Measurements from ENCODE around the gene KRT78. TPM values are rescaled to one million over a fixed set of nuclear protein-coding genes. Genes with fewer than 3 reads are reported as not detected.
"Not testable (repeated sequence)": the region's sequence is repeated elsewhere in the genome, so short reads cannot be mapped to it uniquely, and the experiment has no call there.

The KRT78 gene
- total RNA-seq, 1 donor from 2014 or later: not detected

GRCh38 chr12:52797529-52797894 lies 51.3 kb downstream of the KRT78 start:
- Mint-ChIP-seq H3K4me3 (no peak overlapping the region), H3K4me1 (peaks cover 3% of the 10 kb centered on the region), H3K27ac (no peak overlapping the region), H3K9me3 (no peaks in the 10 kb centered on the region), H3K27me3 (ENCODE audit: low read depth) (peaks cover 38% of the 10 kb centered on the region), H3K36me3 (no peaks in the 10 kb centered on the region)
- TF ChIP-seq CTCF (IDR thresholded peaks at IDR 0.05; ENCODE audit: unreplicated experiment): no peak
- DNase-seq (ENCODE audit: low spot score in 2 of 2, unreplicated experiment in 2 of 2): no peak

DNA sequence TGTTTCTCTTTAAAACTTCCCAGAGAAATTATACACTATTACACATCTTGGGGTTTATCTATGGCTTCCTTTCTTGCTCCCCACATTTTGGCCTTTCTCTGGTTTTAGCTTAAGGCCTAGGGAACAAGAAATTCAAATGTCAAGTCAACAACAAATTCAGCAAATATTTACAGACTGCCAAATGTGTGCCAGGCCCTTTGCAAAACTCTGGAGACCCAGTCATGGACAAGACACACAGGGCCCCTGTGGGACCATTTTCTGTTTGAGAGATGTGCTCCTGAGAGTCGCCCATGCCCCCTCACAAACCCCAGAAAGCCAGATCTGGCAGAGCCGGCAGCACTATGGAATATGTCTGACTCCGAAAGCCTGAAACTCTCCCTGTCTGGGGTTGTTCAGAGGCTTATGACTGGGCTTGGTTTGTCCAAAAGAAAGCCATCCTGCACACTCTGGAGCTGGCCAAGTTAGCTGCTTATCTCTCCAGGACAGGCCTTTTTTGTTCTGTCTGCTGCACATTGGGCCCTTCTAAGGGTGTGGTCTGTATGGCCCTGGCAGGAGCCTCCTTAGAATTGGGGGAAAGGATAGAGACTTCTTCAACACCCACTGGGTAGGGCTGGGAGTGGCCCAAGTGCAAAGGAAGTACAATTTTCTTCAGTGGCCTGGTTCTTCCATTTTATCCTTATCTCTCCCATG lies 51.8 kb downstream of the KRT78 start:
- no peak for DNase-seq (ENCODE audit: low spot score in 2 of 2, unreplicated experiment in 2 of 2)
- no peak overlapping the region for H3K27ac Mint-ChIP-seq
- no peaks in the 10 kb centered on the region for H3K9me3 Mint-ChIP-seq
- peaks cover 3% of the 10 kb centered on the region for H3K4me1 Mint-ChIP-seq
- peaks cover 38% of the 10 kb centered on the region for H3K27me3 Mint-ChIP-seq (ENCODE audit: low read depth)
- no peaks in the 10 kb centered on the region for H3K36me3 Mint-ChIP-seq
- no peak for TF ChIP-seq CTCF (IDR thresholded peaks at IDR 0.05; ENCODE audit: unreplicated experiment)
- H3K4me3 Mint-ChIP-seq: no peak overlapping the region

DNA sequence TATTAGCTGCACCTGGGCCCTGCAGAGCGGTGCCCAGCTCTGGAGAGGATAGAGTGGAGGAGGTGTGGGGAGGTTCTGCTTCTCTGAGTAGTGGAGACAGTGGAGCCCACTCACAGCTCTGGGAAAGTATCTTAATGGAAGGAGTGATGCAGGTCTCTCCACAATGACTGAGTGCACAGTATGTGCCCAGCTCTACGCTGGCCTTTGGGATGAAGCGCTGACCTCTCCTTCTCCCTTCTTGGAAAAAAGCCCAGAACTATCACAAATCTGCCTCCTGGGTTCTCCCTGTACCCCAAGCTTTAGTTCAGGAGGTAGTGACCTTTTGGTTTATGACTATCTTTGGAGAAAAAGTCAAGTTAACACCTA lies 52.4 kb downstream of the KRT78 start:
- H3K27me3 Mint-ChIP-seq (ENCODE audit: low read depth): peaks cover 42% of the 10 kb centered on the region

DNA sequence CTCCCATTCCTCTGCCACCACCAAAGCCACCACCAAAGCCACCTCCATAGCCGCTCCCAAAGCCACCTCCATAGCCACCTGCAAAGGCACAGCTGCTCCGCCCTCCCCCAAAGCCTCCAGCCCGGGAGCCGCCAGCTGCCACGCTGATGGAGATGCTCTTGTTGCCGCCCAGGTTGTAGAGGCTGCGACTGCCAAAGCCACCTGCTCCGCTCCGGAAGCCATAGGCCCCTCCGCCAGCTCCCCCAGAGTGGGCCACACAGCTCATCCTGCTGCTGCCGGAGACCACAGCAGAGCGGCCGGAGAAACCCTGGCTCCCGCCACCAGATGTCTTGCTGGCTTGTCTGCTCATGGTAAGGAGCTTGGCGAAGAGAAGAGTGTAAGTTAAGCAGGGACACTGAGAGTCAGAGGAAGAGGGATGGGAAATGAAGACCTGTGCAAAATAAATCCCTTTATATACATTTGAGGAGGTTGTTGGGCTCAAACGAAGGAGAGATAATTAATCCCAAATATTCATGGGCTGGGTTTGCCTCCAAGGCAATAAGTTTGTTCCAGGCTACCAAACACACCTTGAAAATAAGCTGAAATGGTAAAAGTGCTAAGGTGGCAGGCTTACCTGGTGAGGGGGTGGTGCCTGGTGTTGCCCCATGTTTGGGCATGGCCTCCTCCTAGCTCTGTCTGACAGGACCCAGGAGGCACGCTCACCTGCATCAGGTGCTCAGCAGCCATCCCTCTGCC lies 52.9 kb downstream of the KRT78 start, which contains the start of gene KRT3:
KRT3 (minus strand) TSS at position 424 of the 735 bp plus-strand sequence; CDS start at position 349, 75 bp downstream.
- Mint-ChIP-seq H3K27me3 (ENCODE audit: low read depth) (peaks cover 42% of the 10 kb centered on the region), H3K4me3 (no peak within 1 kb of the TSS), H3K27ac (no peak within 1 kb of the TSS), H3K9me3 (no peaks in the 10 kb centered on the region), H3K36me3 (no peaks in the 10 kb centered on the region), H3K4me1 (peaks cover 2% of the 10 kb centered on the region)
- no peak for DNase-seq (ENCODE audit: low spot score in 2 of 2, unreplicated experiment in 2 of 2)
- TF ChIP-seq CTCF (IDR thresholded peaks at IDR 0.05; ENCODE audit: unreplicated experiment): no peak

More for the DNA sequence above, 52.4 kb downstream of the KRT78 start:
- TF ChIP-seq CTCF (IDR thresholded peaks at IDR 0.05; ENCODE audit: unreplicated experiment): no peak
- Mint-ChIP-seq H3K4me3 (no peak overlapping the region), H3K9me3 (no peaks in the 10 kb centered on the region), H3K36me3 (no peaks in the 10 kb centered on the region), H3K4me1 (peaks cover 3% of the 10 kb centered on the region), H3K27ac (no peak overlapping the region)
- no peak for DNase-seq (ENCODE audit: low spot score in 2 of 2, unreplicated experiment in 2 of 2)

DNA sequence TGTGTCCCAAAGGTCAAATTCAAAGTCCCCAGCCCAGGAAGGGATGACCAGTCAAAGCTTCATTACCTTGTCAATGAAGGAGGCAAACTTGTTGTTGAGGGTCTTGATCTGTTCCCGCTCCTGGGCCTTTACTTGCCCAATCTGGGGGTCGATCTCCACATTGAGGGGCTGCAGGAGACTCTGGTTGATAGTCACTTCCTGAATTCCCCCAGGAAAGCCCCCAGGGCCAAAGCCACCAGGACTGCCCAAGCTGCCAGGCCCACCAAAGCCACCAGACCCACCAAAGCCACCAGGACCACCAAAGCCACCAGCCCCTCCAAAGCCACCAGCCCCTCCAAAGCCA lies 53.5 kb downstream of the KRT78 start:
- DNase-seq (ENCODE audit: low spot score in 2 of 2, unreplicated experiment in 2 of 2); H3K36me3 Mint-ChIP-seq; H3K9me3 Mint-ChIP-seq; H3K4me1 Mint-ChIP-seq; H3K27ac Mint-ChIP-seq; H3K4me3 Mint-ChIP-seq: not testable (repeated sequence)
- H3K27me3 Mint-ChIP-seq (ENCODE audit: low read depth): peaks cover 46% of the 10 kb centered on the region
